Spleen (tissue), 11 donors: ENCODE data around the gene KCNQ5. TPM values are rescaled to one million over a fixed set of nuclear protein-coding genes. Genes with fewer than 3 reads are reported as not detected.

Experiments used
- DNase-seq: peaks from one replicate; pipeline ENCODE4 v3.0.0-alpha.2; 2020
- H3K27ac ChIP-seq, 8 donors: fragments of 200-600 bp; sonication (generic) in 7 of 8; 1 replicate in 4 of 8; 2 replicates in 4 of 8; pipeline versions ENCODE4 v1.5.0 to v1.8.0; 2016 to 2021; ENCODE audit warnings: inconsistent platforms in 4 of 8, mild to moderate bottlenecking in 4 of 8, moderate library complexity in 1 of 8
- H3K27me3 ChIP-seq, 7 donors: fragments of 200-600 bp; sonication (generic) in 6 of 7; replicated peaks in 1 of 7; 1 replicate in 4 of 7; 2 replicates in 3 of 7; pipeline versions ENCODE4 v1.5.0 to v1.8.0; 2016 to 2021; ENCODE audit warnings: inconsistent platforms in 3 of 7, mild to moderate bottlenecking in 1 of 7
- H3K36me3 ChIP-seq, 6 donors: fragments of 200-600 bp; sonication (generic) in 5 of 6; 1 replicate in 4 of 6; 2 replicates in 2 of 6; pipeline versions ENCODE4 v1.5.0 to v1.8.0; 2016 to 2021; ENCODE audit warnings: inconsistent platforms in 2 of 6
- H3K4me1 ChIP-seq, 6 donors: fragments of 200-600 bp; sonication (generic) in 5 of 6; 1 replicate in 3 of 6; 2 replicates in 3 of 6; pipeline versions ENCODE4 v1.5.0 to v1.8.0; 2016 to 2021; ENCODE audit warnings: inconsistent platforms in 3 of 6
- H3K4me3 ChIP-seq, 8 donors: fragments of 200-600 bp; sonication (generic) in 7 of 8; 1 replicate in 4 of 8; 2 replicates in 4 of 8; pipeline versions ENCODE4 v1.5.0 to v1.8.0; 2016 to 2021; ENCODE audit warnings: inconsistent platforms in 4 of 8, mild to moderate bottlenecking in 4 of 8, moderate library complexity in 2 of 8
- H3K9me3 ChIP-seq, 8 donors: fragments of 200-600 bp; sonication (generic) in 7 of 8; 1 replicate in 4 of 8; 2 replicates in 4 of 8; pipeline versions ENCODE4 v1.5.0 to v1.8.0; 2016 to 2021; ENCODE audit warnings: inconsistent platforms in 4 of 8
- CTCF ChIP-seq, 11 experiments: fragments of 200-600 bp in 7 of 11; fragments of 450-650 bp in 4 of 11; sonication (generic) in 4 of 11; IDR thresholded peaks in 8 of 11; conservative IDR thresholded peaks in 3 of 11; 1 replicate in 7 of 11; 2 replicates in 4 of 11; pipeline versions ENCODE4 v1.4.0 to v1.8.0; 2016 to 2021; ENCODE audit warnings: antibody characterized with exemption in 11 of 11, inconsistent platforms in 4 of 11, mild to moderate bottlenecking in 1 of 11
- POLR2A ChIP-seq, 3 donors: fragments of 450-650 bp; IDR thresholded peaks; one replicate each; pipeline ENCODE4 v1.5.1; 2017; ENCODE audit warnings: antibody characterized with exemption in 3 of 3, mild to moderate bottlenecking in 1 of 3
- POLR2AphosphoS5 ChIP-seq, 3 donors: sonication (generic); formaldehyde crosslinking; IDR thresholded peaks; one replicate each; pipeline ENCODE4 v1.5.1; 2017; ENCODE audit warnings: antibody characterized with exemption in 3 of 3
- WGBS, 5 donors: extraction: QIAGEN DNeasy Blood & Tissue Kit in 3 of 5; methylation state at CpG; one replicate each; pipeline versions ENCODE4 v1.1.5 to v1.1.7; 2013 to 2018; 5-methylcytosine and 5-hydroxymethylcytosine counted together
- intact Hi-C: fragments of 100-400 bp; cut with DNase I; formaldehyde crosslinking; loops from one replicate; pipeline ENCODE4 v1.15.0; 2023; ENCODE audit warnings: low total_unique reads
- polyA plus RNA-seq, 3 donors: library from polyadenylated mRNA; stranded (reverse); fragments of 200-250 nt; gene quantifications; one replicate each; pipeline ENCODE4 v1.2.1, GENCODE V29; 2013
- total RNA-seq, 7 donors: library from RNA; depleted of rRNA in 3 of 7; stranded (reverse); fragments of >200 nt in 3 of 7; fragmentation: NEBNext Ultra II Directional in 4 of 7; extraction: Animal tissue kit (Norgen Biotek cat#: 25700) in 4 of 7; gene quantifications; one replicate each; pipeline versions ENCODE4 v1.1.0 to v1.2.1, GENCODE V29; 2016 to 2021
- donor health status: healthy with polysubstance abuse.
- donor health status: DM: no; HTN: no; CAD: no; lungs with moderate emphysema.
- donor health status: DM: no; HTN: no; CAD: no.
- donor health status: Bipolar disorder and iron deficiency.
- donor health status: healthy.
- donor health status: DM: no; HTN: no; CAD: no.
- donor health status: DM: yes; HTN: yes; CAD: no.

The KCNQ5 gene
- total and polyA plus RNA-seq, 10 donors = 1.3 to 8.7 (median 4.4) TPM

- no peak for DNase-seq
- no peaks in the 10 kb centered on the region for H3K4me1 ChIP-seq
- H3K36me3 ChIP-seq = no peaks in the 10 kb centered on the region
- no peak overlapping the region for H3K4me3 ChIP-seq
- intact Hi-C loops = no loop called here
- no peak overlapping the region for H3K27ac ChIP-seq
- no peaks in the 10 kb centered on the region for H3K9me3 ChIP-seq
- H3K27me3 ChIP-seq = no peaks in the 10 kb centered on the region
- TF ChIP-seq POLR2A (IDR thresholded peaks at IDR 0.05) (no peak), POLR2AphosphoS5 (IDR thresholded peaks at IDR 0.05) (no peak), CTCF (IDR thresholded peaks at IDR 0.05 in 8 of 11, conservative IDR thresholded peaks at IDR 0.05 in 3 of 11) (no peak)
These were observed 227.5 kb downstream of the KCNQ5 start for GRCh38 chr6:72849346-72849745.

GRCh38 chr6:72850040-72850439, 228.2 kb downstream of the KCNQ5 start:
- TF ChIP-seq CTCF (IDR thresholded peaks at IDR 0.05 in 8 of 11, conservative IDR thresholded peaks at IDR 0.05 in 3 of 11) (no peak), POLR2AphosphoS5 (IDR thresholded peaks at IDR 0.05) (no peak), POLR2A (IDR thresholded peaks at IDR 0.05) (no peak)
- H3K4me1 ChIP-seq = no peaks in the 10 kb centered on the region
- no peaks in the 10 kb centered on the region for H3K27me3 ChIP-seq
- DNase-seq = no peak
- no peaks in the 10 kb centered on the region for H3K9me3 ChIP-seq
- H3K36me3 ChIP-seq = no peaks in the 10 kb centered on the region
- intact Hi-C loops = no loop called here
- WGBS, 5 donors = 75 to 93% (median 88%) methylated on average over 2 of the region's 2 CpGs
- H3K4me3 ChIP-seq = no peak overlapping the region
- H3K27ac ChIP-seq = no peak overlapping the region

- intact Hi-C loops = no loop called here
- DNase-seq = no peak
- TF ChIP-seq CTCF (IDR thresholded peaks at IDR 0.05 in 8 of 11, conservative IDR thresholded peaks at IDR 0.05 in 3 of 11) (no peak), POLR2AphosphoS5 (IDR thresholded peaks at IDR 0.05) (no peak), POLR2A (IDR thresholded peaks at IDR 0.05) (no peak)
- Histone ChIP-seq H3K4me1 (no peaks in the 10 kb centered on the region), H3K27ac (no peak overlapping the region), H3K36me3 (no peaks in the 10 kb centered on the region), H3K4me3 (no peak overlapping the region), H3K9me3 (no peaks in the 10 kb centered on the region), H3K27me3 (no peaks in the 10 kb centered on the region)
- WGBS, 5 donors = 71 to 90% (median 81%) methylated on average over 1 of the region's 1 CpG
These were observed 228.6 kb downstream of the KCNQ5 start for GRCh38 chr6:72850469-72850868.

GRCh38 chr6:72855471-72855870, 233.6 kb downstream of the KCNQ5 start:
- 88 to 93% (median 90%) methylated on average over 2 of the region's 2 CpGs for WGBS, 5 donors
- intact Hi-C loops = no loop called here
- TF ChIP-seq CTCF (IDR thresholded peaks at IDR 0.05 in 8 of 11, conservative IDR thresholded peaks at IDR 0.05 in 3 of 11) (no peak), POLR2AphosphoS5 (IDR thresholded peaks at IDR 0.05) (no peak), POLR2A (IDR thresholded peaks at IDR 0.05) (no peak)
- Histone ChIP-seq H3K36me3 (no peaks in the 10 kb centered on the region), H3K4me3 (no peak overlapping the region), H3K27ac (no peak overlapping the region), H3K9me3 (no peaks in the 10 kb centered on the region), H3K4me1 (no peaks in the 10 kb centered on the region), H3K27me3 (no peaks in the 10 kb centered on the region)
- no peak for DNase-seq
